Trophoblast cell (in vitro differentiated cells and primary cell): ENCODE data around the gene SMYD3.

Experiments
- DNase-seq, 2 donors: peaks; one replicate each; pipeline ENCODE4 v3.0.0-alpha.2; 2016
- H2AFZ ChIP-seq: 2 replicates; pipeline ENCODE4 v1.6.1; 2013; ENCODE audit warnings: low read length, moderate library complexity, mild to moderate bottlenecking; ENCODE audit not compliant: insufficient read depth, poor library complexity
- H2AK5ac ChIP-seq: 2 replicates; pipeline ENCODE4 v1.6.1; 2013; ENCODE audit warnings: mild to moderate bottlenecking, low read length
- H2BK120ac ChIP-seq: 2 replicates; pipeline ENCODE4 v1.6.1; 2013; ENCODE audit warnings: low read length, mild to moderate bottlenecking, moderate library complexity; ENCODE audit not compliant: insufficient read depth, poor library complexity
- H2BK12ac ChIP-seq: 2 replicates; pipeline ENCODE4 v1.6.1; 2013; ENCODE audit warnings: mild to moderate bottlenecking, low read length, moderate library complexity
- H2BK5ac ChIP-seq: 2 replicates; pipeline ENCODE4 v1.6.1; 2013; ENCODE audit warnings: low read length, low read depth, moderate library complexity, mild to moderate bottlenecking; ENCODE audit not compliant: poor library complexity
- H3K14ac ChIP-seq: 2 replicates; pipeline ENCODE4 v1.6.1; 2013; ENCODE audit warnings: mild to moderate bottlenecking, low read length
- H3K18ac ChIP-seq: 2 replicates; pipeline ENCODE4 v1.6.1; 2013; ENCODE audit warnings: mild to moderate bottlenecking, low read length
- H3K23ac ChIP-seq: 2 replicates; pipeline ENCODE4 v1.6.1; 2013; ENCODE audit warnings: low read length
- H3K27ac ChIP-seq: 2 replicates; pipeline ENCODE4 v1.5.1; 2013; ENCODE audit warnings: low read depth, mild to moderate bottlenecking, inconsistent platforms, low read length, moderate library complexity
- H3K27me3 ChIP-seq: 2 replicates; pipeline ENCODE4 v1.6.1; 2013; ENCODE audit warnings: inconsistent platforms, mild to moderate bottlenecking, low read length, moderate library complexity; ENCODE audit not compliant: insufficient read depth
- H3K36me3 ChIP-seq, 2 experiments: 1 replicate in 1 of 2; 2 replicates in 1 of 2; pipeline ENCODE4 v1.6.1; 2013; ENCODE audit warnings: low read length in 2 of 2, mild to moderate bottlenecking in 2 of 2, moderate library complexity in 1 of 2; ENCODE audit not compliant: insufficient read depth in 2 of 2, control insufficient read depth in 1 of 2
- H3K4ac ChIP-seq: 2 replicates; pipeline ENCODE4 v1.6.1; 2013; ENCODE audit warnings: low read depth, mild to moderate bottlenecking, low read length, moderate library complexity
- H3K4me1 ChIP-seq, 2 experiments: 1 replicate in 1 of 2; 2 replicates in 1 of 2; pipeline ENCODE4 v1.6.1; 2013; ENCODE audit warnings: low read length in 2 of 2, mild to moderate bottlenecking in 2 of 2, moderate library complexity in 1 of 2; ENCODE audit not compliant: insufficient read depth in 2 of 2, control insufficient read depth in 1 of 2
- H3K4me2 ChIP-seq: 2 replicates; pipeline ENCODE4 v1.6.1; 2013; ENCODE audit warnings: inconsistent platforms, mild to moderate bottlenecking, low read length, moderate library complexity
- H3K4me3 ChIP-seq: 2 replicates; pipeline ENCODE4 v1.5.1; 2013; ENCODE audit warnings: mild to moderate bottlenecking, low read depth, low read length, inconsistent platforms
- H3K79me1 ChIP-seq: one replicate; pipeline ENCODE4 v1.6.1; 2013; ENCODE audit warnings: low read length
- H3K79me2 ChIP-seq: 2 replicates; pipeline ENCODE4 v1.6.1; 2013; ENCODE audit warnings: low read length, mild to moderate bottlenecking; ENCODE audit not compliant: control insufficient read depth, insufficient read depth, poor library complexity
- H3K9ac ChIP-seq: 2 replicates; pipeline ENCODE4 v1.6.1; 2013; ENCODE audit warnings: mild to moderate bottlenecking, low read length
- H3K9me3 ChIP-seq: 2 replicates; pipeline ENCODE4 v1.6.1; 2013; ENCODE audit warnings: low read depth, mild to moderate bottlenecking, control low read depth, inconsistent platforms, low read length; ENCODE audit not compliant: insufficient read depth
- H4K12ac ChIP-seq: 2 replicates; pipeline ENCODE4 v1.6.1; 2013; ENCODE audit warnings: low read depth, mild to moderate bottlenecking, low read length, moderate library complexity
- H4K8ac ChIP-seq: 2 replicates; pipeline ENCODE4 v1.6.1; 2013; ENCODE audit warnings: low read depth, mild to moderate bottlenecking, low read length, moderate library complexity
- H4K91ac ChIP-seq: one replicate; pipeline ENCODE4 v1.6.1; 2013; ENCODE audit warnings: low read depth, mild to moderate bottlenecking, low read length, moderate library complexity
- WGBS: extraction: QIAGEN DNeasy Blood & Tissue Kit; methylation state at CpG from one replicate; pipeline ENCODE4 v1.1.7; 2013; ENCODE audit warnings: missing lambda C conversion rate; ENCODE audit not compliant: insufficient read length, insufficient coverage; ENCODE audit errors: extremely low coverage; 5-methylcytosine and 5-hydroxymethylcytosine counted together

Gene SMYD3

GRCh38 chr1:245887829-245888228, 619.2 kb downstream of the SMYD3 start:
- H3K79me2 ChIP-seq, result no peaks in the 10 kb centered on the region
- no peaks in the 10 kb centered on the region for H3K36me3 ChIP-seq
- no peak overlapping the region for H3K18ac ChIP-seq
- H2BK12ac ChIP-seq, result no peak overlapping the region
- H3K9ac ChIP-seq, result no peak overlapping the region
- DNase-seq, result no peak
- no peak overlapping the region for H4K91ac ChIP-seq
- H3K27me3 ChIP-seq, result no peaks in the 10 kb centered on the region
- H2AK5ac ChIP-seq, result no peak overlapping the region
- H4K8ac ChIP-seq, result no peak overlapping the region
- H2AFZ ChIP-seq, result no peak overlapping the region
- no peak overlapping the region for H3K23ac ChIP-seq
- H3K79me1 ChIP-seq, result no peaks in the 10 kb centered on the region
- H3K27ac ChIP-seq, result no peak overlapping the region
- H3K4ac ChIP-seq, result no peak overlapping the region
- no peak overlapping the region for H4K12ac ChIP-seq
- no peak overlapping the region for H3K4me2 ChIP-seq
- no peak overlapping the region for H2BK5ac ChIP-seq
- H3K4me3 ChIP-seq, result no peak overlapping the region
- no peaks in the 10 kb centered on the region for H3K4me1 ChIP-seq
- H3K9me3 ChIP-seq, result no peaks in the 10 kb centered on the region
- no CpG with 5 or more reads among the region's 1 CpG for whole genome bisulfite sequencing
- no peak overlapping the region for H2BK120ac ChIP-seq
- no peak overlapping the region for H3K14ac ChIP-seq

- Histone ChIP-seq H2AK5ac (no peak overlapping the region), H3K79me2 (no peaks in the 10 kb centered on the region), H3K9me3 (no peaks in the 10 kb centered on the region), H3K4me2 (no peak overlapping the region), H3K4ac (no peak overlapping the region), H3K4me3 (no peak overlapping the region), H2BK12ac (no peak overlapping the region), H3K36me3 (no peaks in the 10 kb centered on the region), H4K91ac (no peak overlapping the region), H3K27me3 (no peaks in the 10 kb centered on the region), H3K4me1 (peaks cover 0 to 14% of the 10 kb centered on the region in 2 experiments), H3K9ac (no peak overlapping the region), H2AFZ (no peak overlapping the region), H4K12ac (no peak overlapping the region), H3K14ac (peak overlapping the region; percentile 7), H2BK5ac (no peak overlapping the region), H3K27ac (no peak overlapping the region), H3K79me1 (peaks cover 2% of the 10 kb centered on the region), H3K18ac (no peak overlapping the region), H2BK120ac (no peak overlapping the region), H4K8ac (no peak overlapping the region), H3K23ac (no peak overlapping the region)
- no peak for DNase-seq
- no CpG with 5 or more reads among the region's 10 CpGs for WGBS
These were observed 625.2 kb downstream of the SMYD3 start for GRCh38 chr1:245881767-245882391.

GRCh38 chr1:245880754-245881403, 626.2 kb downstream of the SMYD3 start:
- Histone ChIP-seq H4K8ac (no peak overlapping the region), H3K9ac (no peak overlapping the region), H3K4ac (no peak overlapping the region), H3K36me3 (no peaks in the 10 kb centered on the region), H3K14ac (no peak overlapping the region), H3K4me2 (no peak overlapping the region), H2AFZ (no peak overlapping the region), H3K79me1 (peaks cover 2% of the 10 kb centered on the region), H2BK5ac (no peak overlapping the region), H3K9me3 (no peaks in the 10 kb centered on the region), H3K79me2 (no peaks in the 10 kb centered on the region), H4K12ac (no peak overlapping the region), H3K4me1 (peaks cover 0 to 16% of the 10 kb centered on the region in 2 experiments), H3K27me3 (no peaks in the 10 kb centered on the region), H3K23ac (no peak overlapping the region), H3K18ac (no peak overlapping the region), H3K4me3 (no peak overlapping the region), H2AK5ac (no peak overlapping the region), H2BK120ac (no peak overlapping the region), H4K91ac (no peak overlapping the region), H2BK12ac (no peak overlapping the region), H3K27ac (no peak overlapping the region)
- WGBS, result no CpG with 5 or more reads among the region's 3 CpGs
- peak; percentile 69 to 96 for DNase-seq

GRCh38 chr1:245879091-245879490, 628.0 kb downstream of the SMYD3 start:
- H3K79me2 ChIP-seq, result no peaks in the 10 kb centered on the region
- H4K12ac ChIP-seq, result no peak overlapping the region
- H4K8ac ChIP-seq, result no peak overlapping the region
- H3K9me3 ChIP-seq, result no peaks in the 10 kb centered on the region
- H2AK5ac ChIP-seq, result no peak overlapping the region
- no peak overlapping the region for H3K14ac ChIP-seq
- H3K27ac ChIP-seq, result no peak overlapping the region
- H2BK5ac ChIP-seq, result no peak overlapping the region
- H2BK12ac ChIP-seq, result no peak overlapping the region
- peaks cover 2% of the 10 kb centered on the region for H3K79me1 ChIP-seq
- no peaks in the 10 kb centered on the region for H3K36me3 ChIP-seq
- H3K27me3 ChIP-seq, result no peaks in the 10 kb centered on the region
- peaks cover 5 to 23% of the 10 kb centered on the region in 2 experiments for H3K4me1 ChIP-seq
- no peak overlapping the region for H3K4me2 ChIP-seq
- peak; percentile 76 to 89 for DNase-seq
- no peak overlapping the region for H3K4ac ChIP-seq
- no peak overlapping the region for H3K9ac ChIP-seq
- H3K18ac ChIP-seq, result no peak overlapping the region
- no peak overlapping the region for H3K4me3 ChIP-seq
- WGBS, result no CpG with 5 or more reads among the region's 10 CpGs
- no peak overlapping the region for H4K91ac ChIP-seq
- no peak overlapping the region for H3K23ac ChIP-seq
- no peak overlapping the region for H2AFZ ChIP-seq
- no peak overlapping the region for H2BK120ac ChIP-seq
